SK-N-SH treated with all-trans-retinoic acid at 6 μM for 48 hours (cell line): ENCODE data around the gene TRAK1.
"Not testable (repeated sequence)": the region's sequence is repeated elsewhere in the genome, so short reads cannot be mapped to it uniquely, and the experiment has no call there.

Experiments used
- ATAC-seq: fragments of 200-7000 bp; cut with Tn5 transposase; 3 replicates; pipeline ENCODE4 v1.9.1; 2020; ENCODE audit warnings: mild to moderate bottlenecking, moderate library complexity
- ARNTL ChIP-seq: fragments of 450-650 bp; formaldehyde crosslinking; IDR thresholded peaks from 2 replicates; pipeline ENCODE4 v1.5.0; 2020; ENCODE audit warnings: low read depth, mild to moderate bottlenecking, moderate library complexity, borderline replicate concordance
- CSDC2 ChIP-seq: fragments of 250-450 bp; sonication (Bioruptor Pico); IDR thresholded peaks from 2 replicates; pipeline ENCODE4 v1.5.0; 2020; ENCODE audit warnings: mild to moderate bottlenecking, moderate library complexity
- ESRRG ChIP-seq: fragments of 250-450 bp; sonication (Bioruptor Pico); IDR thresholded peaks from 2 replicates; pipeline ENCODE4 v1.6.1; 2021; ENCODE audit warnings: mild to moderate bottlenecking
- GLIS3 ChIP-seq: fragments of 250-450 bp; sonication (Bioruptor Pico); IDR thresholded peaks from 2 replicates; pipeline ENCODE4 v1.5.0; 2020; ENCODE audit warnings: mild to moderate bottlenecking, moderate library complexity
- ISL1 ChIP-seq: fragments of 250-450 bp; sonication (Bioruptor Pico); IDR thresholded peaks from 2 replicates; pipeline ENCODE4 v2.1.2; 2022; ENCODE audit warnings: mild to moderate bottlenecking, moderate library complexity
- OSR1 ChIP-seq: fragments of 250-450 bp; sonication (Bioruptor Pico); IDR thresholded peaks from 2 replicates; pipeline ENCODE4 v1.8.0; 2022; ENCODE audit warnings: moderate library complexity, mild to moderate bottlenecking, inconsistent platforms
- PPARA ChIP-seq: fragments of 250-450 bp; sonication (Bioruptor Pico); IDR thresholded peaks from 2 replicates; pipeline ENCODE4 v1.5.0; 2020; ENCODE audit warnings: mild to moderate bottlenecking, borderline replicate concordance
- RARB ChIP-seq: fragments of 250-450 bp; sonication (Bioruptor Pico); IDR thresholded peaks from 2 replicates; pipeline ENCODE4 v1.8.0; 2021; ENCODE audit warnings: mild to moderate bottlenecking, moderate library complexity
- SNAI2 ChIP-seq: fragments of 250-450 bp; sonication (Bioruptor Pico); IDR thresholded peaks from 2 replicates; pipeline ENCODE4 v1.5.0; 2020; ENCODE audit warnings: mild to moderate bottlenecking, moderate library complexity
- TCF4 ChIP-seq: fragments of 250-450 bp; sonication (Bioruptor Pico); IDR thresholded peaks from 2 replicates; pipeline ENCODE4 v1.8.0; 2021; ENCODE audit warnings: mild to moderate bottlenecking, moderate library complexity, borderline replicate concordance
- TOX ChIP-seq: fragments of 250-450 bp; sonication (Bioruptor Pico); IDR thresholded peaks from 2 replicates; pipeline ENCODE4 v1.8.0; 2021; ENCODE audit warnings: mild to moderate bottlenecking, moderate library complexity, borderline replicate concordance
- ZC3H10 ChIP-seq: fragments of 250-450 bp; sonication (Bioruptor Pico); IDR thresholded peaks from 2 replicates; pipeline ENCODE4 v1.5.1; 2021; ENCODE audit warnings: mild to moderate bottlenecking, moderate library complexity
- ZFP3 ChIP-seq: fragments of 250-450 bp; sonication (Bioruptor Pico); IDR thresholded peaks from 2 replicates; pipeline ENCODE4 v1.5.0; 2020; ENCODE audit warnings: mild to moderate bottlenecking, moderate library complexity
- ZFP30 ChIP-seq: fragments of 450-650 bp; formaldehyde crosslinking; IDR thresholded peaks from 2 replicates; pipeline ENCODE4 v1.5.0; 2022; ENCODE audit warnings: mild to moderate bottlenecking, moderate library complexity
- ZNF565 ChIP-seq: fragments of 450-650 bp; formaldehyde crosslinking; conservative IDR thresholded peaks from 2 replicates; pipeline ENCODE4 v1.5.0; 2020; ENCODE audit warnings: low read depth, mild to moderate bottlenecking, moderate library complexity
- ZNF70 ChIP-seq: fragments of 450-650 bp; formaldehyde crosslinking; IDR thresholded peaks from 2 replicates; pipeline ENCODE4 v1.5.0; 2020; ENCODE audit warnings: mild to moderate bottlenecking, moderate library complexity
- ZNF8 ChIP-seq: fragments of 450-650 bp; formaldehyde crosslinking; IDR thresholded peaks from 2 replicates; pipeline ENCODE4 v1.5.0; 2020; ENCODE audit warnings: mild to moderate bottlenecking, moderate library complexity
- TF ChIP-seq, protein P1 (sequence below): fragments of 250-450 bp; sonication (Bioruptor Pico); IDR thresholded peaks from 2 replicates; pipeline ENCODE4 v1.8.0; 2020; ENCODE audit warnings: mild to moderate bottlenecking, moderate library complexity, borderline replicate concordance
- TF ChIP-seq, protein P2 (sequence below): fragments of 250-450 bp; sonication (Bioruptor Pico); IDR thresholded peaks from 2 replicates; pipeline ENCODE4 v1.5.1; 2021; ENCODE audit warnings: mild to moderate bottlenecking, moderate library complexity
- TF ChIP-seq, protein P3 (sequence below): fragments of 250-450 bp; sonication (Bioruptor Pico); IDR thresholded peaks from 2 replicates; pipeline ENCODE4 v1.5.0; 2020; ENCODE audit warnings: mild to moderate bottlenecking, moderate library complexity
- TF ChIP-seq, protein P4 (sequence below): fragments of 250-450 bp; sonication (Bioruptor Pico); IDR thresholded peaks from 2 replicates; pipeline ENCODE4 v1.8.0; 2021; ENCODE audit warnings: low read depth, mild to moderate bottlenecking, moderate library complexity, borderline replicate concordance

Gene TRAK1

DNA sequence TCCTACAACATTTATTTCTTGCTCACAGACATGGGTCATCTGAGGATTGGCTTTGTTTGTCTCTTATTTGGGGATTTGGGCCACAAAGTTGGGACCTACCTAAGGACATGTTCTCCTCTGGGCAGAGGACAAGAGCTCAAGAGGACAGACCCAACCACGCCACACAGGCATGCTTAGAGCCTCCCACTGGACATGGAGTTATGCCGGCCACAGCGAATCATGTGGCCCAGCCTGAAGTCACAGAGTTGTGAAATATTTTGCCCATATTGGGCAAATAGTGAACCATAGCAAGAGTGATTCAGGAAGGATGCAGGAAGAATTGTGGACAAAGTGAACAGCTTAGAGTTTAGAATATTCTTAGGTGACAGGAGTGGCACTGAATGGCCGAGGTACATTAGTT is 9.9 kb downstream of the TRAK1 start:
- TF ChIP-seq ZNF8 (CRISPR knock-in tag) (no peak), ARNTL (CRISPR knock-in tag) (no peak), ESRRG (CRISPR knock-in tag) (no peak), OSR1 (CRISPR knock-in tag) (no peak), GLIS3 (CRISPR knock-in tag) (no peak), ZNF70 (CRISPR knock-in tag) (no peak), ZFP30 (CRISPR knock-in tag) (no peak), ZFP3 (no peak), ZC3H10 (CRISPR knock-in tag) (no peak), TOX (CRISPR knock-in tag) (no peak), PPARA (CRISPR knock-in tag) (no peak)
- TF ChIP-seq, protein P1, sequence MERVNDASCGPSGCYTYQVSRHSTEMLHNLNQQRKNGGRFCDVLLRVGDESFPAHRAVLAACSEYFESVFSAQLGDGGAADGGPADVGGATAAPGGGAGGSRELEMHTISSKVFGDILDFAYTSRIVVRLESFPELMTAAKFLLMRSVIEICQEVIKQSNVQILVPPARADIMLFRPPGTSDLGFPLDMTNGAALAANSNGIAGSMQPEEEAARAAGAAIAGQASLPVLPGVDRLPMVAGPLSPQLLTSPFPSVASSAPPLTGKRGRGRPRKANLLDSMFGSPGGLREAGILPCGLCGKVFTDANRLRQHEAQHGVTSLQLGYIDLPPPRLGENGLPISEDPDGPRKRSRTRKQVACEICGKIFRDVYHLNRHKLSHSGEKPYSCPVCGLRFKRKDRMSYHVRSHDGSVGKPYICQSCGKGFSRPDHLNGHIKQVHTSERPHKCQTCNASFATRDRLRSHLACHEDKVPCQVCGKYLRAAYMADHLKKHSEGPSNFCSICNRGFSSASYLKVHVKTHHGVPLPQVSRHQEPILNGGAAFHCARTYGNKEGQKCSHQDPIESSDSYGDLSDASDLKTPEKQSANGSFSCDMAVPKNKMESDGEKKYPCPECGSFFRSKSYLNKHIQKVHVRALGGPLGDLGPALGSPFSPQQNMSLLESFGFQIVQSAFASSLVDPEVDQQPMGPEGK (CRISPR knock-in tag): no peak
- TF ChIP-seq, all 23 proteins: peak for 0
- no peak for ATAC-seq

DNA sequence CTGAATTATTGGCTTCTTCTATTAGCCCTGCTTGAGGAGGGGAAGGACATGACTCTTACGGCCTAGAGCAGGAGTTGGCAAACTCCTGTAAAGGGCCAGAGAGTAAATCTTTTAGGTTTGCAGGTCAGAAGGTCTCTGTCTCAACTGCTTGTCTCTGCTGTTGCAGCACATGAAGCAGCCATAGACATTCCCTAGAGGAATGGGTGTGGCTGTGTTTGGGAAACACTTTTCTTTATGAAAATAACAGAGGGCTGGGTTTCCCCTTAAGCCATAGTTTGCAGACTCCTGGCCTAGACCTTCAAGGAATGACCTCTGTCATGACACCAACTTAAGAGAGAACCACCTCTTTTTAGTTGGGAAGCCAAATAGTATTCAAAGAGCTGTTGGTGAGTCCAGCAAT is 10.3 kb downstream of the TRAK1 start:
- TF ChIP-seq ISL1: no peak
- no peak for TF ChIP-seq OSR1 (CRISPR knock-in tag)
- no peak for TF ChIP-seq PPARA (CRISPR knock-in tag)
- no peak for TF ChIP-seq ZNF565 (CRISPR knock-in tag)
- TF ChIP-seq, protein P2, sequence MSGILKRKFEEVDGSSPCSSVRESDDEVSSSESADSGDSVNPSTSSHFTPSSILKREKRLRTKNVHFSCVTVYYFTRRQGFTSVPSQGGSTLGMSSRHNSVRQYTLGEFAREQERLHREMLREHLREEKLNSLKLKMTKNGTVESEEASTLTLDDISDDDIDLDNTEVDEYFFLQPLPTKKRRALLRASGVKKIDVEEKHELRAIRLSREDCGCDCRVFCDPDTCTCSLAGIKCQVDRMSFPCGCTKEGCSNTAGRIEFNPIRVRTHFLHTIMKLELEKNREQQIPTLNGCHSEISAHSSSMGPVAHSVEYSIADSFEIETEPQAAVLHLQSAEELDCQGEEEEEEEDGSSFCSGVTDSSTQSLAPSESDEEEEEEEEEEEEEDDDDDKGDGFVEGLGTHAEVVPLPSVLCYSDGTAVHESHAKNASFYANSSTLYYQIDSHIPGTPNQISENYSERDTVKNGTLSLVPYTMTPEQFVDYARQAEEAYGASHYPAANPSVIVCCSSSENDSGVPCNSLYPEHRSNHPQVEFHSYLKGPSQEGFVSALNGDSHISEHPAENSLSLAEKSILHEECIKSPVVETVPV (CRISPR knock-in tag): no peak
- TF ChIP-seq TOX (CRISPR knock-in tag): no peak
- TF ChIP-seq ZNF8 (CRISPR knock-in tag): no peak
- TF ChIP-seq RARB: no peak
- TF ChIP-seq ARNTL (CRISPR knock-in tag): no peak
- no peak for TF ChIP-seq GLIS3 (CRISPR knock-in tag)
- TF ChIP-seq, protein P3, sequence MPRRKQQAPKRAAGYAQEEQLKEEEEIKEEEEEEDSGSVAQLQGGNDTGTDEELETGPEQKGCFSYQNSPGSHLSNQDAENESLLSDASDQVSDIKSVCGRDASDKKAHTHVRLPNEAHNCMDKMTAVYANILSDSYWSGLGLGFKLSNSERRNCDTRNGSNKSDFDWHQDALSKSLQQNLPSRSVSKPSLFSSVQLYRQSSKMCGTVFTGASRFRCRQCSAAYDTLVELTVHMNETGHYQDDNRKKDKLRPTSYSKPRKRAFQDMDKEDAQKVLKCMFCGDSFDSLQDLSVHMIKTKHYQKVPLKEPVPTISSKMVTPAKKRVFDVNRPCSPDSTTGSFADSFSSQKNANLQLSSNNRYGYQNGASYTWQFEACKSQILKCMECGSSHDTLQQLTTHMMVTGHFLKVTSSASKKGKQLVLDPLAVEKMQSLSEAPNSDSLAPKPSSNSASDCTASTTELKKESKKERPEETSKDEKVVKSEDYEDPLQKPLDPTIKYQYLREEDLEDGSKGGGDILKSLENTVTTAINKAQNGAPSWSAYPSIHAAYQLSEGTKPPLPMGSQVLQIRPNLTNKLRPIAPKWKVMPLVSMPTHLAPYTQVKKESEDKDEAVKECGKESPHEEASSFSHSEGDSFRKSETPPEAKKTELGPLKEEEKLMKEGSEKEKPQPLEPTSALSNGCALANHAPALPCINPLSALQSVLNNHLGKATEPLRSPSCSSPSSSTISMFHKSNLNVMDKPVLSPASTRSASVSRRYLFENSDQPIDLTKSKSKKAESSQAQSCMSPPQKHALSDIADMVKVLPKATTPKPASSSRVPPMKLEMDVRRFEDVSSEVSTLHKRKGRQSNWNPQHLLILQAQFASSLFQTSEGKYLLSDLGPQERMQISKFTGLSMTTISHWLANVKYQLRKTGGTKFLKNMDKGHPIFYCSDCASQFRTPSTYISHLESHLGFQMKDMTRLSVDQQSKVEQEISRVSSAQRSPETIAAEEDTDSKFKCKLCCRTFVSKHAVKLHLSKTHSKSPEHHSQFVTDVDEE (CRISPR knock-in tag): no peak
- no peak for TF ChIP-seq CSDC2 (CRISPR knock-in tag)
- no peak for ATAC-seq

DNA sequence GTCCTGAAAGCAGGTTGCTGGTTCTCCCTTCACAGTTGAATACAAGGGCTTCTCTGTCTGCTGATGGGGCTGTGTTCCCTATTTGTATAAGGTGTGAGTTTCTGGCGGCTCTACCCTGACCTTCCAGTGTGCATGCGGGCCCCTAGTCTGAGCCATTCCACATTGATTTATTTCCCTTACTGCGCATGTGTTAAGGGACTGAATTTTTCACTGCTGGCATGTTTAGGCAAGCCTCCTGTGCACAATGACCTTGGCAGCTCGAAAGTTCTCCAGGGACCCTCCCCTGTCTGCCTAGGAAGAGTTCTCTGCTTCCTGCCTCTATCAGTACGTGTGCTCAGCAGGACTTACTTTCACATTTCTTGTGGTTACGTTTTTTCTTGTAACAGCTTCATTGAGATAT is 11.4 kb downstream of the TRAK1 start:
- no peak for TF ChIP-seq SNAI2
- no peak for TF ChIP-seq PPARA (CRISPR knock-in tag)
- TF ChIP-seq TCF4 (CRISPR knock-in tag): no peak
- no peak for ATAC-seq

DNA sequence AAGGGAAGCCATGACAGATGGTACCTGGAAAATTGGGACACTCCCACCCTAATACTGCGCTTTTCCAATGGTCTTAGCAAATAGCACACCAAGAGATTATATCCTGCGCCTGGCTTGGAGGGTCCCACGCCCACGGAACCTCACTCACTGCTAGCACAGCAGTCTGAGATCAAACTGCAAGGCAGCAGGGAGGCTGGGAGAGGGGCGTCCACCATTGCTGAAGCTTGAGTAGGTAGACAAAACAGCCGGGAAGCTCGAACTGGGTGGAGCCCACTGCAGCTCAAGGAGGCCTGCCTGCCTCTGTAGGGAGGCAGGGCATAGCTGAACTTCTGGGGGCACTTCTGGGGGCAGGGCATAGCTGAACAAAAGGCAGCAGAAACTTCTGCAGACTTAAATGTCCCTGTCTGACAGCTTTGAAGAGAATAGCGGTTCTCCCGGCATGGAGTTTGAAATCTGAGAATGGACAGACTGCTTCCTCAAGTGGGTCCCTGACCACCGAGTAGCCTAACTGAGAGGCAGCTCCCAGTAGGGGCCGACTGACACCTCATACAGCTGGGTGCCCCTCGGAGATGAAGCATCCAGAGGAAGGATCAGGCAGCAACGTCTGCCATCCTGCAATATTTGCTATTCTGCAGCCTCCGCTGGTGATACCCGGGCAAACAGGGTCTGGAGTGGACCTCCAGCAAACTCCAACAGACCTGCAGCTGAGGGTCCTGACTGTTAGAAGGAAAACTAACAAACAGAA is 12.9 kb downstream of the TRAK1 start:
- not testable (repeated sequence) for ATAC-seq

DNA sequence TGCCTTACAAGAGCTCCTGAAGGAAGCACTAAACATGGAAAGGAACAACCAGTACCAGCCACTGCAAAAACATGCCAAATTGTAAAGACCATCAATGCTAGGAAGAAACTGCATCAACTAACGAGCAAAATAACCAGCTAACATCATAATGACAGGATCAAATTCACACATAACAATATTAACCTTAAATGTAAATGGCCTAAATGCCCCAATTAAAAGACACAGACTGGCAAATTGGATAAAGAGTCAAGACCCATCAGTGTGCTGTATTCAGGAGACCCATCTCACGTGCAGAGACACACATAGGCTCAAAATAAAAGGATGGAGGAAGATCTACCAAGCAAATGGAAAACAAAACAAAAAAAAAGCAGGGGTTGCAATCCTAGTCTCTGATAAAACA is 14.8 kb downstream of the TRAK1 start:
- ATAC-seq: not testable (repeated sequence)

DNA sequence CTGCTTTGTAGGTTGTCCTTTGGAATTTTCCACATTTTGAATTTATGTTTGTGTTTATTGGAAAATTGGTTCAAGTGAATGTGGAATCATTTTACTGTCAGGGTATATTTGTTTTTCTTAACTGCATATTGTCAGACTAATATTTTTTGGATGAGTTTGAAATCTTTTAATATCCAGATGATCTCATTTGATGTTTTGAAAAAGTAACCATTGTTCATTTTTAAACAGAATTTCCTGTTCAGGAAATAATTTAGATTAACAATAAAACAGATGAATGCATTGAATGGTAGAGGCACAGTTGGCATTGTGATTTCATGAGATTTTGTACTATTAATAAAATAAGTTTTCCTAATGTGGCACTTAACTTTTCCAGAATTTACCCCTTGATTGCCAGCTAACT is 15.5 kb downstream of the TRAK1 start:
- no peak for ATAC-seq
- TF ChIP-seq ZNF565 (CRISPR knock-in tag): no peak
- TF ChIP-seq GLIS3 (CRISPR knock-in tag): no peak
- TF ChIP-seq ZC3H10 (CRISPR knock-in tag): no peak
- TF ChIP-seq RARB: no peak
- TF ChIP-seq, protein P3 (CRISPR knock-in tag): no peak
- TF ChIP-seq, protein P4, sequence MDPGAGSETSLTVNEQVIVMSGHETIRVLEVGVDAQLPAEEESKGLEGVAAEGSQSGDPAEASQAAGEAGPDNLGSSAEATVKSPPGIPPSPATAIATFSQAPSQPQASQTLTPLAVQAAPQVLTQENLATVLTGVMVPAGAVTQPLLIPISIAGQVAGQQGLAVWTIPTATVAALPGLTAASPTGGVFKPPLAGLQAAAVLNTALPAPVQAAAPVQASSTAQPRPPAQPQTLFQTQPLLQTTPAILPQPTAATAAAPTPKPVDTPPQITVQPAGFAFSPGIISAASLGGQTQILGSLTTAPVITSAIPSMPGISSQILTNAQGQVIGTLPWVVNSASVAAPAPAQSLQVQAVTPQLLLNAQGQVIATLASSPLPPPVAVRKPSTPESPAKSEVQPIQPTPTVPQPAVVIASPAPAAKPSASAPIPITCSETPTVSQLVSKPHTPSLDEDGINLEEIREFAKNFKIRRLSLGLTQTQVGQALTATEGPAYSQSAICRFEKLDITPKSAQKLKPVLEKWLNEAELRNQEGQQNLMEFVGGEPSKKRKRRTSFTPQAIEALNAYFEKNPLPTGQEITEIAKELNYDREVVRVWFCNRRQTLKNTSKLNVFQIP: no peak
